ENCODE data around the gene POLR1A. TPM values are rescaled to one million over a fixed set of nuclear protein-coding genes. Genes with fewer than 3 reads are reported as not detected.

Gene POLR1A
- total RNA-seq, 2 donors from 2014 or later = 30.3 to 62.0 TPM

- peaks cover 91% of the 10 kb centered on the region for H3K36me3 Mint-ChIP-seq (ENCODE audit: low read depth)
- H3K9me3 Mint-ChIP-seq = no peaks in the 10 kb centered on the region
- no peak overlapping the region for H3K4me3 Mint-ChIP-seq
- H3K4me1 Mint-ChIP-seq = peaks cover 26% of the 10 kb centered on the region
- no peaks in the 10 kb centered on the region for H3K27me3 Mint-ChIP-seq
- no peak for ATAC-seq (replicated peaks)
- H3K27ac Mint-ChIP-seq = no peak overlapping the region
These were observed 61.6 kb downstream of the POLR1A start for GRCh38 chr2:86044045-86044444.

- Mint-ChIP-seq H3K27ac (peak overlapping the region; percentile 17), H3K27me3 (no peaks in the 10 kb centered on the region)
These were observed 63.2 kb downstream of the POLR1A start for GRCh38 chr2:86042256-86043168.

GRCh38 chr2:86039963-86040655, 65.6 kb downstream of the POLR1A start:
- H3K36me3 Mint-ChIP-seq (ENCODE audit: low read depth) = peaks cover 93% of the 10 kb centered on the region
- H3K27me3 Mint-ChIP-seq = no peaks in the 10 kb centered on the region
- H3K4me3 Mint-ChIP-seq = no peak overlapping the region
- no peak for ATAC-seq (replicated peaks)
- peak overlapping the region; percentile 62 for H3K27ac Mint-ChIP-seq
- H3K9me3 Mint-ChIP-seq = no peaks in the 10 kb centered on the region
- H3K4me1 Mint-ChIP-seq = peaks cover 53% of the 10 kb centered on the region

More at GRCh38 chr2:86042256-86043168, 63.2 kb downstream of the POLR1A start:
- H3K36me3 Mint-ChIP-seq (ENCODE audit: low read depth) = peaks cover 95% of the 10 kb centered on the region
- no peaks in the 10 kb centered on the region for H3K9me3 Mint-ChIP-seq
- H3K4me3 Mint-ChIP-seq = no peak overlapping the region
- peaks cover 38% of the 10 kb centered on the region for H3K4me1 Mint-ChIP-seq
- ATAC-seq (replicated peaks) = no peak

GRCh38 chr2:86039178-86039962, 66.3 kb downstream of the POLR1A start:
- peaks cover 93% of the 10 kb centered on the region for H3K36me3 Mint-ChIP-seq (ENCODE audit: low read depth)
- H3K27me3 Mint-ChIP-seq = no peaks in the 10 kb centered on the region
- H3K9me3 Mint-ChIP-seq = no peaks in the 10 kb centered on the region
- ATAC-seq (replicated peaks) = no peak
- peaks cover 53% of the 10 kb centered on the region for H3K4me1 Mint-ChIP-seq
- no peak overlapping the region for H3K27ac Mint-ChIP-seq
- peak overlapping the region; percentile 81 for H3K4me3 Mint-ChIP-seq

GRCh38 chr2:86038291-86039081, 67.2 kb downstream of the POLR1A start:
- peak overlapping the region; percentile 81 for H3K4me3 Mint-ChIP-seq
- H3K36me3 Mint-ChIP-seq (ENCODE audit: low read depth) = peaks cover 97% of the 10 kb centered on the region
- peaks cover 57% of the 10 kb centered on the region for H3K4me1 Mint-ChIP-seq
- ATAC-seq (replicated peaks) = peak; percentile 65
- H3K9me3 Mint-ChIP-seq = no peaks in the 10 kb centered on the region
- H3K27me3 Mint-ChIP-seq = no peaks in the 10 kb centered on the region
- H3K27ac Mint-ChIP-seq = peak overlapping the region; percentile 94

GRCh38 chr2:86037795-86038192, 67.9 kb downstream of the POLR1A start:
- Mint-ChIP-seq H3K4me3 (peak overlapping the region; percentile 81), H3K9me3 (no peaks in the 10 kb centered on the region), H3K36me3 (ENCODE audit: low read depth) (peaks cover 97% of the 10 kb centered on the region), H3K27me3 (no peaks in the 10 kb centered on the region), H3K4me1 (peaks cover 50% of the 10 kb centered on the region), H3K27ac (peak overlapping the region; percentile 94)
- peak; percentile 23 for ATAC-seq (replicated peaks)

- peak overlapping the region; percentile 94 for H3K27ac Mint-ChIP-seq
These were observed 68.4 kb downstream of the POLR1A start for GRCh38 chr2:86037141-86037794.

GRCh38 chr2:86036669-86037138, 69.0 kb downstream of the POLR1A start:
- H3K27me3 Mint-ChIP-seq = no peaks in the 10 kb centered on the region
- H3K27ac Mint-ChIP-seq = peak overlapping the region; percentile 94
- no peak for ATAC-seq (replicated peaks)
- H3K9me3 Mint-ChIP-seq = no peaks in the 10 kb centered on the region
- peak overlapping the region; percentile 81 for H3K4me3 Mint-ChIP-seq
- peaks cover 47% of the 10 kb centered on the region for H3K4me1 Mint-ChIP-seq
- H3K36me3 Mint-ChIP-seq (ENCODE audit: low read depth) = peaks cover 97% of the 10 kb centered on the region

More at GRCh38 chr2:86037141-86037794, 68.4 kb downstream of the POLR1A start:
- H3K36me3 Mint-ChIP-seq (ENCODE audit: low read depth) = peaks cover 97% of the 10 kb centered on the region
- H3K9me3 Mint-ChIP-seq = no peaks in the 10 kb centered on the region
- H3K4me3 Mint-ChIP-seq = peak overlapping the region; percentile 81
- H3K4me1 Mint-ChIP-seq = peaks cover 47% of the 10 kb centered on the region
- peak; percentile 69 for ATAC-seq (replicated peaks)
- no peaks in the 10 kb centered on the region for H3K27me3 Mint-ChIP-seq

- Mint-ChIP-seq H3K4me1 (peaks cover 43% of the 10 kb centered on the region), H3K27me3 (no peaks in the 10 kb centered on the region), H3K27ac (peak overlapping the region; percentile 94), H3K9me3 (no peaks in the 10 kb centered on the region), H3K4me3 (peak overlapping the region; percentile 81), H3K36me3 (ENCODE audit: low read depth) (peaks cover 98% of the 10 kb centered on the region)
- peak; percentile 61 for ATAC-seq (replicated peaks)
These were observed 69.6 kb downstream of the POLR1A start for GRCh38 chr2:86035883-86036668.

- Mint-ChIP-seq H3K4me3 (peak overlapping the region; percentile 81), H3K27me3 (no peaks in the 10 kb centered on the region), H3K27ac (peak overlapping the region; percentile 94), H3K9me3 (no peaks in the 10 kb centered on the region), H3K4me1 (peaks cover 37% of the 10 kb centered on the region), H3K36me3 (ENCODE audit: low read depth) (peaks cover 98% of the 10 kb centered on the region)
- no peak for ATAC-seq (replicated peaks)
These were observed 70.3 kb downstream of the POLR1A start for GRCh38 chr2:86035376-86035882.

- Mint-ChIP-seq H3K36me3 (ENCODE audit: low read depth) (peaks cover 98% of the 10 kb centered on the region), H3K27me3 (no peaks in the 10 kb centered on the region), H3K4me1 (peaks cover 31% of the 10 kb centered on the region), H3K9me3 (no peaks in the 10 kb centered on the region), H3K27ac (peak overlapping the region; percentile 72), H3K4me3 (no peak overlapping the region)
- ATAC-seq (replicated peaks) = no peak
These were observed 71.7 kb downstream of the POLR1A start for GRCh38 chr2:86033751-86034692.

All from activated T-helper 17 cell treated with anti-CD3 and anti-CD28 coated beads, Interleukin-2, amount 50 U/mL, for 72 hours (primary cell).